K562 treated with DMSO at 1 percent for 48 hours (cell line): ENCODE results near the gene MTCP1. TPM values are rescaled to one million over a fixed set of nuclear protein-coding genes. Genes with fewer than 3 reads are reported as not detected.

Experiments used
- total RNA-seq: library from RNA; unstranded; fragments of 300-600 nt; gene quantifications from 2 replicates; pipeline ENCODE4 v1.2.3, GENCODE V29; 2022; ENCODE audit warnings: low replicate concordance; ENCODE audit errors: extremely low read depth

MTCP1 gene
- not detected in 2 replicates for total RNA-seq

GRCh38 chrX:155070975-155071693 lies at the start of gene MTCP1, which contains the start of the genes BRCC3 and CMC4:
TSS of gene MTCP1 (minus strand) at chrX:155071136. CDS start at chrX:155066010, 5,126 bp downstream.
TSS of gene BRCC3 (plus strand) at chrX:155071508. CDS start at chrX:155071528, 20 bp downstream.
TSS of gene CMC4 (minus strand) at chrX:155071136. CDS start at chrX:155064023, 7,113 bp downstream.

GRCh38 chrX:155026727-155027508 lies 44.0 kb downstream of the MTCP1 start, which contains the start of gene FUNDC2:
TSS of gene FUNDC2 (plus strand) at chrX:155026844. CDS start at chrX:155026939, 95 bp downstream.

GRCh38 chrX:155022585-155022984 lies 48.4 kb downstream of the MTCP1 start, which contains the start of gene F8:
TSS of gene F8 (minus strand) at chrX:155022723. CDS start at chrX:155022552, 171 bp downstream.

Other genes with a start within 250 kb of the MTCP1 start
- gene SMIM9, start 236.5 kb downstream of the MTCP1 start, total RNA-seq: not detected in 2 replicates
- gene F8A1, start 184.8 kb downstream of the MTCP1 start, total RNA-seq: not detected in 2 replicates
- not detected in 2 replicates for gene F8, start 48.4 kb downstream of the MTCP1 start, total RNA-seq
- not detected in 2 replicates for gene FUNDC2, start 44.3 kb downstream of the MTCP1 start, total RNA-seq
- not detected in 2 replicates for gene CMC4, start within 50 bp of the MTCP1 start, total RNA-seq
- not detected in 2 replicates for gene BRCC3, start 372 bp upstream of the MTCP1 start, total RNA-seq
- not detected in 2 replicates for gene VBP1, start 145.3 kb upstream of the MTCP1 start, total RNA-seq
- not detected in 2 replicates for gene RAB39B, start 193.4 kb upstream of the MTCP1 start, total RNA-seq